Right atrium auricular region (tissue), 2 donors: Measurements from ENCODE around the gene TMTC1. TPM values are rescaled to one million over a fixed set of nuclear protein-coding genes. Genes with fewer than 3 reads are reported as not detected.

Experiments
- DNase-seq: peaks from one replicate; pipeline ENCODE4 v3.0.0-alpha.2; 2019; ENCODE audit warnings: low spot score
- H3K27ac ChIP-seq, 2 donors: fragments of 200-600 bp; sonication (generic); 1 replicate in 1 of 2; 2 replicates in 1 of 2; pipeline ENCODE4 v1.5.1; 2016 to 2019
- H3K27me3 ChIP-seq, 2 donors: fragments of 200-600 bp; sonication (generic); one replicate each; pipeline versions ENCODE4 v1.5.1 to v1.6.0; 2017 to 2019
- H3K36me3 ChIP-seq: fragments of 200-600 bp; sonication (generic); one replicate; pipeline ENCODE4 v1.5.1; 2016
- H3K4me1 ChIP-seq, 2 donors: fragments of 200-600 bp; sonication (generic); one replicate each; pipeline versions ENCODE4 v1.5.1 to v1.6.0; 2017 to 2019
- H3K4me3 ChIP-seq, 2 donors: fragments of 200-600 bp; sonication (generic); 1 replicate in 1 of 2; 2 replicates in 1 of 2; pipeline ENCODE4 v1.5.1; 2017 to 2019; ENCODE audit warnings: mild to moderate bottlenecking in 1 of 2, moderate library complexity in 1 of 2
- H3K9me3 ChIP-seq, 2 donors: fragments of 200-600 bp; sonication (generic); one replicate each; pipeline ENCODE4 v1.5.1; 2019
- total RNA-seq, 2 donors: library from RNA; depleted of rRNA; stranded (reverse); fragments of >200 nt; gene quantifications; one replicate each; pipeline ENCODE4 v1.1.0, GENCODE V29; 2016
- TF ChIP-seq, protein P1 (sequence below), 2 donors: fragments of 200-600 bp; sonication (generic); IDR thresholded peaks; one replicate each; pipeline ENCODE4 v1.5.1; 2019; ENCODE audit warnings: antibody characterized with exemption in 2 of 2

Gene TMTC1
- total RNA-seq, 2 donors from 2014 or later, result 60.1 to 60.3 TPM

DNA sequence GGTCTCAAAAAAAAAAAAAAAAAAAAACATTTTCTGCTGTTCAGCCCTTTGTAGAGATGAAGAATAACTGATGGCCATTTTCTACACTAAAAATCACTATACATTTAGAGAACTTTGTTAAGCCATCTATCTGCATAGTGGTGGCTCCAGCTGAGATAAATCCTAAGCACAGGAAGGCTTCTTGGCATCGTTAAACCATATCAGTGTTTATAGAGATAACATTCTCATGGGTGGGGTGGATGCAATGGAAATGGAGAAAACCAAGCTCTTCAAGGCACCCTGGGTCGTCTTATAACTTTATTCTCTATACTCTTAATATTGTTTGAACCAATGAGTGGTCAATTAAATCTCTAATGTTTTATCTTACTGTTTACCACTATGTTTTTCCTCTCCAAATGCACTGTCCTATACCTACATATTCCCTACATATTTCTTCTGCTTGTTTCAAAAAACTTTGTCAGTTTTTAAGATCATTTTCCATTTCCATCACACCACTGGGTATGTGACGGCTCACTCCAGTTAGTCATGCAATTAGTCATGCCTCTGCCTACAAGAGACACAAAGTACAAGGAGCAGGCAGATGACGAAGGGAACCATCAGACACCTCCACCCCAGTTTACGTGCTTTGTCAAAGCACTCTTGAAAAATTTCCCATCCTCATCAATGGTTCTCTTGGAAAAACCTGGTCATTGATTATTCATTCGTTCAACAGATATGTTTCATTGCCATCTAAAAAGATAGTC, 166.9 kb downstream of the TMTC1 start:
- peaks cover 0 to 5% of the 10 kb centered on the region in 2 donors for H3K4me1 ChIP-seq
- TF ChIP-seq, protein P1, sequence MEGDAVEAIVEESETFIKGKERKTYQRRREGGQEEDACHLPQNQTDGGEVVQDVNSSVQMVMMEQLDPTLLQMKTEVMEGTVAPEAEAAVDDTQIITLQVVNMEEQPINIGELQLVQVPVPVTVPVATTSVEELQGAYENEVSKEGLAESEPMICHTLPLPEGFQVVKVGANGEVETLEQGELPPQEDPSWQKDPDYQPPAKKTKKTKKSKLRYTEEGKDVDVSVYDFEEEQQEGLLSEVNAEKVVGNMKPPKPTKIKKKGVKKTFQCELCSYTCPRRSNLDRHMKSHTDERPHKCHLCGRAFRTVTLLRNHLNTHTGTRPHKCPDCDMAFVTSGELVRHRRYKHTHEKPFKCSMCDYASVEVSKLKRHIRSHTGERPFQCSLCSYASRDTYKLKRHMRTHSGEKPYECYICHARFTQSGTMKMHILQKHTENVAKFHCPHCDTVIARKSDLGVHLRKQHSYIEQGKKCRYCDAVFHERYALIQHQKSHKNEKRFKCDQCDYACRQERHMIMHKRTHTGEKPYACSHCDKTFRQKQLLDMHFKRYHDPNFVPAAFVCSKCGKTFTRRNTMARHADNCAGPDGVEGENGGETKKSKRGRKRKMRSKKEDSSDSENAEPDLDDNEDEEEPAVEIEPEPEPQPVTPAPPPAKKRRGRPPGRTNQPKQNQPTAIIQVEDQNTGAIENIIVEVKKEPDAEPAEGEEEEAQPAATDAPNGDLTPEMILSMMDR (IDR thresholded peaks at IDR 0.05), result no peak
- no peaks in the 10 kb centered on the region for H3K9me3 ChIP-seq
- no peaks in the 10 kb centered on the region for H3K27me3 ChIP-seq
- no peak overlapping the region for H3K4me3 ChIP-seq
- H3K36me3 ChIP-seq, result peaks cover 5% of the 10 kb centered on the region
- DNase-seq, result no peak
- no peak overlapping the region for H3K27ac ChIP-seq

DNA sequence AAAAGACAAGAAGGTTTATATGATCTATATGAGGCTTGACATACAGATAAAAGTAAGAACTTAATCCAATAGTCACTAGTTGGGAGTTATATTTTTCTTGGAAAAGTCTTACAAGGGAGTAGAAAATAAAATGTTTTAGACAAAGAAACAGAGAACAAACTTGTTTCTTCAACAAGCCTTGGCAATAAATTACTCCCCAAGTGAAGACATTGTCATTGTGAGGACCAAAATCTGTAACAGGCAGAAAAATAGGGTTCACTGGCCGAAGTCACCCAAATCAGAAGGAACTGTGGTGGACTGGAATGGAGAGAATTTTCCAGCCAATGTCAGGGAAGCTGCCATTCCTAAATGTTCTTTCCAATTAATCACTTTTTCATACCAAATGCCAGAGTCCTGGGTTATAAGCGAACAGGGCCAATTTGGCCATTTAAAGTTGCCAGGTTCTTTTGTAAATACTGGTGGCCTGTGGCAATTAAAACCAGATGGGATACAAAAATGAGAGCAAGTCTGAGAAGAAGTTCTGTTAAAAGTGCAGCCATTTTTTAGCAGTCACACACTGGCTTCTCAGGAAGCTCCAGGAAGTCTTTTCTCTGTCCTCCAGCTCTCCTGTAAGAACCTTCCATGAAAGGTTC, 168.9 kb downstream of the TMTC1 start:
- no peak for DNase-seq
- no peak overlapping the region for H3K27ac ChIP-seq
- H3K36me3 ChIP-seq, result peaks cover 5% of the 10 kb centered on the region
- TF ChIP-seq, protein P1 (IDR thresholded peaks at IDR 0.05), result no peak
- H3K9me3 ChIP-seq, result no peaks in the 10 kb centered on the region
- H3K4me3 ChIP-seq, result no peak overlapping the region
- no peaks in the 10 kb centered on the region for H3K27me3 ChIP-seq
- peaks cover 0 to 20% of the 10 kb centered on the region in 2 donors for H3K4me1 ChIP-seq

DNA sequence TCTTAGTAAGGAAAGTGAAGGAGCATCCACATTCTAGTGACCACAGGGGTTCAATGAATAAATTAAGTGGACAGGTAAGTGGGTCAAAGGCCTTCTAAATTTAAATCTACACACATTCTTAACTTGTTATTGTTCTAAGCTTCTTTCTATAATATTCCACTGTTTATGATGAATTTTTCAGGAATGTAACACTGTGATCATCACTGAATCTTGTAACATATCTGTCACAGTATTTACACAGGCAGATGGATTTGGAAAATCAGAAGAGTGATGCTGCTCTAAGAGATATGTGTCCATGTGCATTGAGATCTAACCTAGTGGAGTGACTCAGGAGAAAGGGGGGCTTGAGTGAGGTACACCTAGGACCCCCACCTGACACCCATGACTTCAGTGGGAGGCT, 170.8 kb downstream of the TMTC1 start:
- H3K4me1 ChIP-seq, result peaks cover 0 to 32% of the 10 kb centered on the region in 2 donors
- H3K27ac ChIP-seq, result no peak overlapping the region

DNA sequence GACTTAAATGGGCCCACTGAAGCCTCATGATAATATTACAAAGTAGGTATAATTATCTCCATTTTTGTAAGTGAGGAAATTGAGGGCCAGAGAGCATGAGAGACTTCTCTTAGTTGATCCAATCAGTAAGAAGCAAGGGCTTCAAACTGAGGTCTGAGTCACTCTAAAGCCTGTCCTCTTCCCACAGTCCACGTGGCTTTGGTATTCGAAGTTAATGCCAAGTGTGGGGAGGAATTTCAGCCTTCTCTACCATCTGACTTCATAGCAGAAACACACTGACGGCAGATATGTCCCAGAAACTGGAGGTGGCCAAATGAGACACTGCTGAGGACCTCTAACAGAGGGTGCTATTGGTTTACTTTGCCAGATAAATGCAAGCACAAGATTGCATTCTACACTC, 171.8 kb downstream of the TMTC1 start:
- H3K9me3 ChIP-seq, result no peaks in the 10 kb centered on the region
- TF ChIP-seq, protein P1 (IDR thresholded peaks at IDR 0.05), result no peak
- H3K4me1 ChIP-seq, result peaks cover 0 to 32% of the 10 kb centered on the region in 2 donors
- H3K27ac ChIP-seq, result no peak overlapping the region
- peaks cover 5% of the 10 kb centered on the region for H3K36me3 ChIP-seq
- H3K27me3 ChIP-seq, result no peaks in the 10 kb centered on the region
- no peak for DNase-seq
- no peak overlapping the region for H3K4me3 ChIP-seq

More for the DNA sequence above, 170.8 kb downstream of the TMTC1 start:
- Histone ChIP-seq H3K27me3 (no peaks in the 10 kb centered on the region), H3K9me3 (no peaks in the 10 kb centered on the region), H3K36me3 (peaks cover 5% of the 10 kb centered on the region), H3K4me3 (no peak overlapping the region)
- TF ChIP-seq, protein P1 (IDR thresholded peaks at IDR 0.05), result no peak
- DNase-seq, result no peak

DNA sequence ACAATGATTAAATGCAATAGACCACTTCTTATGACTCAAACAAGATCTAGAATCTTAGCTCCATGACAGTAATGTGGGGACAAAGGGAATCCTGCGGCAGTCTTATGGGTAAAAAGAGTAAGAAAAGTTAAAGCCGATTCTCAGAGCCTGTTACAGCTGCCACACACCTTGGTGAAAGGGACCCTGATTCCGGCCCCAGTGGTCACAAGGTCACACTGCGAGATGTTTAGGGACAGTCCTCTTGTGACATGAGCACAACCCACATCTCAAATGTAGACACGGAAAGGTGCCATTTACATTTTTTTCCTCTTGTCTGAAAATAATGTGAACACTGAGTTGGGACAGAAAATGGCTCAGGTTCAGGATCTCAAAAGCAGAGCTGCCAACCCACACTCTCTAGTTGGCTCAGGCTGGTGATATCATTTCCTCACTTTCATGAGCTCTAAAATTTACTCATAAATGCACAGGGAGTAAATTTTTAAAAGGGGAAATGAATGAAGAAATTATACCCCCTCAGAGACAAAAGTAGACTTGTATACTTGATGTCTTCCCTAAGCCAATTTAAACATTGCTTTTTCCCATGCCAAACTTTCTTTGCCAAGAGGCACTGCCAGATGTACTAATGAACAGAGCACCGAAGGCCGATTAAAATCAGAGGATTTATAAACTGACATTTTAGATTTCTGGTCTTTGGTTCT, 173.1 kb downstream of the TMTC1 start:
- TF ChIP-seq, protein P1 (IDR thresholded peaks at IDR 0.05), result no peak
- no peak overlapping the region for H3K4me3 ChIP-seq
- H3K4me1 ChIP-seq, result peaks cover 0 to 32% of the 10 kb centered on the region in 2 donors
- H3K9me3 ChIP-seq, result no peaks in the 10 kb centered on the region
- H3K27ac ChIP-seq, result no peak overlapping the region
- H3K27me3 ChIP-seq, result no peaks in the 10 kb centered on the region
- DNase-seq, result no peak
- peaks cover 5% of the 10 kb centered on the region for H3K36me3 ChIP-seq
